ENCODE results near the gene PCDHGA2.

- no peak for TF ChIP-seq CEBPB (IDR thresholded peaks at IDR 0.05)
- no peak for TF ChIP-seq POLR2A (IDR thresholded peaks at IDR 0.05; ENCODE audit: low read length)
- TF ChIP-seq, protein P1, sequence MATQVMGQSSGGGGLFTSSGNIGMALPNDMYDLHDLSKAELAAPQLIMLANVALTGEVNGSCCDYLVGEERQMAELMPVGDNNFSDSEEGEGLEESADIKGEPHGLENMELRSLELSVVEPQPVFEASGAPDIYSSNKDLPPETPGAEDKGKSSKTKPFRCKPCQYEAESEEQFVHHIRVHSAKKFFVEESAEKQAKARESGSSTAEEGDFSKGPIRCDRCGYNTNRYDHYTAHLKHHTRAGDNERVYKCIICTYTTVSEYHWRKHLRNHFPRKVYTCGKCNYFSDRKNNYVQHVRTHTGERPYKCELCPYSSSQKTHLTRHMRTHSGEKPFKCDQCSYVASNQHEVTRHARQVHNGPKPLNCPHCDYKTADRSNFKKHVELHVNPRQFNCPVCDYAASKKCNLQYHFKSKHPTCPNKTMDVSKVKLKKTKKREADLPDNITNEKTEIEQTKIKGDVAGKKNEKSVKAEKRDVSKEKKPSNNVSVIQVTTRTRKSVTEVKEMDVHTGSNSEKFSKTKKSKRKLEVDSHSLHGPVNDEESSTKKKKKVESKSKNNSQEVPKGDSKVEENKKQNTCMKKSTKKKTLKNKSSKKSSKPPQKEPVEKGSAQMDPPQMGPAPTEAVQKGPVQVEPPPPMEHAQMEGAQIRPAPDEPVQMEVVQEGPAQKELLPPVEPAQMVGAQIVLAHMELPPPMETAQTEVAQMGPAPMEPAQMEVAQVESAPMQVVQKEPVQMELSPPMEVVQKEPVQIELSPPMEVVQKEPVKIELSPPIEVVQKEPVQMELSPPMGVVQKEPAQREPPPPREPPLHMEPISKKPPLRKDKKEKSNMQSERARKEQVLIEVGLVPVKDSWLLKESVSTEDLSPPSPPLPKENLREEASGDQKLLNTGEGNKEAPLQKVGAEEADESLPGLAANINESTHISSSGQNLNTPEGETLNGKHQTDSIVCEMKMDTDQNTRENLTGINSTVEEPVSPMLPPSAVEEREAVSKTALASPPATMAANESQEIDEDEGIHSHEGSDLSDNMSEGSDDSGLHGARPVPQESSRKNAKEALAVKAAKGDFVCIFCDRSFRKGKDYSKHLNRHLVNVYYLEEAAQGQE (IDR thresholded peaks at IDR 0.05): no peak
- TF ChIP-seq CBX2 (IDR thresholded peaks at IDR 0.05; ENCODE audit: borderline replicate concordance, low read depth): no peak
- no peak for TF ChIP-seq MAFK (IDR thresholded peaks at IDR 0.05; ENCODE audit: partially characterized antibody)
- TF ChIP-seq CTCF (IDR thresholded peaks at IDR 0.05): no peak
- TF ChIP-seq, protein P2, sequence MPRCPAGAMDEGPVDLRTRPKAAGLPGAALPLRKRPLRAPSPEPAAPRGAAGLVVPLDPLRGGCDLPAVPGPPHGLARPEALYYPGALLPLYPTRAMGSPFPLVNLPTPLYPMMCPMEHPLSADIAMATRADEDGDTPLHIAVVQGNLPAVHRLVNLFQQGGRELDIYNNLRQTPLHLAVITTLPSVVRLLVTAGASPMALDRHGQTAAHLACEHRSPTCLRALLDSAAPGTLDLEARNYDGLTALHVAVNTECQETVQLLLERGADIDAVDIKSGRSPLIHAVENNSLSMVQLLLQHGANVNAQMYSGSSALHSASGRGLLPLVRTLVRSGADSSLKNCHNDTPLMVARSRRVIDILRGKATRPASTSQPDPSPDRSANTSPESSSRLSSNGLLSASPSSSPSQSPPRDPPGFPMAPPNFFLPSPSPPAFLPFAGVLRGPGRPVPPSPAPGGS (IDR thresholded peaks at IDR 0.05): no peak
Observed at GRCh38 chr5:141384471-141385267, 46.1 kb downstream of the PCDHGA2 start.

Data from A549 (cell line).